ENCODE results near the gene MRPS2.
"Not testable (repeated sequence)": the region's sequence is repeated elsewhere in the genome, so short reads cannot be mapped to it uniquely, and the experiment has no call there.

The MRPS2 gene

GRCh38 chr9:135499326-135500070 is 984 bp upstream of the MRPS2 start:
- peak; percentile 54 to 62 for DNase-seq (ENCODE audit: low read depth in 2 of 2)

DNA sequence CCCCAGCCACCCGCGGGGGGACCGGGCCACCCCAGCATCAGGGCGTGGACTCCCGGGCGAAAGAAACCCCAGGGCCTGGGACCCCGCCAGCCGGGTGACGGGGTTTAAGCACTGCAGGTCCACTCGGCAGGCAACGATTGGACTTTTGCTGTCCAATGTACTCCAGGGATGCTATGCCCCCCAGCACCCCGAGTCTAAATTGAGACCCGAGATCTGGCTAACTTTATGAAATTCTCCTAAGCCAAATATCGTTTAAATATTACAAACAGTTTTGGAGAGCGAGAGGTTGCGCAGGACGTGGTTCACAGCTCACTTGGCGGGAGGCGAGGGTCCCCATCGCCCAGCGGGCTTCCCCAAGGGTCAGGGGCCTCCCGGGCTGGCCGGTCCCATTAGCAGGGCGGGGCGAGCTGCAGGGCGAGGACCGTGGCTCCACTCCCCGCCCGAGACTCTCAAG is 384 bp upstream of the MRPS2 start:
- DNase-seq (ENCODE audit: low read depth in 2 of 2): no peak

GRCh38 chr9:135501261-135502167 is 1.0 kb downstream of the MRPS2 start:
- DNase-seq (ENCODE audit: low read depth in 2 of 2): peak in 1 of 2 experiments; percentile 15

DNA sequence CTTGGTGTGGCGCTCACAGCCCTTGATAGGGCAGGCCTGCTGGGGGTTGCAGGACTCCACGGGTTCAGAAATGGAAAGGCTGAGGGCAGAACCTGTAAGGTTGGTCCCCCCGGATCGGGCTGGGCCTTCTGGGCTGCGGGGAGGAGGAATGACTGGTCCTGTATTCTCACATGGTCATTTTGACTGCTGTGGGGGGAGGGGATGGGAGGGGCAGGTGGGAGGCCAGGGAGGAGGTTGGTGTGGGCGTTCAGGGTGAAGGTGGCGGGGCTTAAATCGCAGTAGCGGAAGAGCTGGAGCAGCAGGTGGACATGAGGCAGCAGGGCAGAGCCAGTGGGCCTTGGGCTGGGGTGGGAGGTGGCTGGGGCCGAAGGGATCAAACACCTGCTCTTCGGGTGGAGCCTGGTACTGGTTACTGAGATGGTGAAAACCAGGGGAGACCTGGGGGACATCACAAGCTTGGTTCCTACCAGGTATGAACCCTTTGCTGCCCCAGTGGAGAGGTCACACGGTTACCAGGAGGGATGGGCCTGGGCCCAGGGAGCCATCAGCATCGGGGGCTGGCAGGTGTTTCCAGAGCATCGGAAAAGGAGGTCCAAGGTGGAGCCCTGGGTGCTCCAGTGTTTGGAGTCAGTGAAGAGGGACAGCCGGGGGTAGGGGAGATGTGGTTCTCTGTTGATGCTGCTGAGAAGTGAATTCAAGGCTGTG is 1.8 kb downstream of the MRPS2 start:
- no peak for DNase-seq (ENCODE audit: low read depth in 2 of 2)

GRCh38 chr9:135502873-135503321 is 2.4 kb downstream of the MRPS2 start:
- DNase-seq (ENCODE audit: low read depth in 2 of 2): no peak

DNA sequence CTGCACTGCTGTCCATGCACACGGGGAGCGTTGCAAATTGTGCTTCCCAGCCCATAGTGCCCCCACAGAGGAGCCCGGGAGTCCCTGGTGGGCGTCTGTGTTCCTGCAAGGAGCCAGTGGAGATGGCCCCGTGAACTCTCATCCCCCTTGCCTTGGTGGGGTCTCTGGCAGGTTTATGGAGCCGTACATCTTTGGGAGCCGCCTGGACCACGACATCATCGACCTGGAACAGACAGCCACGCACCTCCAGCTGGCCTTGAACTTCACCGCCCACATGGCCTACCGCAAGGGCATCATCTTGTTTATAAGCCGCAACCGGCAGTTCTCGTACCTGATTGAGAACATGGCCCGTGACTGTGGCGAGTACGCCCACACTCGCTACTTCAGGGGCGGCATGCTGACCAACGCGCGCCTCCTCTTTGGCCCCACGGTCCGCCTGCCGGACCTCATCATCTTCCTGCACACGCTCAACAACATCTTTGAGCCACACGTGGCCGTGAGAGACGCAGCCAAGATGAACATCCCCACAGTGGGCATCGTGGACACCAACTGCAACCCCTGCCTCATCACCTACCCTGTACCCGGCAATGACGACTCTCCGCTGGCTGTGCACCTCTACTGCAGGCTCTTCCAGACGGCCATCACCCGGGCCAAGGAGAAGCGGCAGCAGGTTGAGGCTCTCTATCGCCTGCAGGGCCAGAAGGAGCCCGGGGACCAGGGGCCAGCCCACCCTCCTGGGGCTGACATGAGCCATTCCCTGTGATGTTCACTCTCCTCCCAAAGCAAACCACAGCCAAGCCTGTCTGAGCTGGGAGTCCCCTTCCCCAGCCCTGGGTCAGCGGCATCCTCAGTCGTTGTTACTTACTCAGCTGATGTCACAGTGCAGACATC is 3.1 kb downstream of the MRPS2 start:
- DNase-seq (ENCODE audit: low read depth in 2 of 2): no peak

- DNase-seq (ENCODE audit: low read depth in 2 of 2): peak in 1 of 2 experiments; percentile 3
Measured at GRCh38 chr9:135504262-135505243, 4.1 kb downstream of the MRPS2 start.

- DNase-seq (ENCODE audit: low read depth in 2 of 2): no peak
Measured at GRCh38 chr9:135505406-135506187, 5.1 kb downstream of the MRPS2 start.

DNA sequence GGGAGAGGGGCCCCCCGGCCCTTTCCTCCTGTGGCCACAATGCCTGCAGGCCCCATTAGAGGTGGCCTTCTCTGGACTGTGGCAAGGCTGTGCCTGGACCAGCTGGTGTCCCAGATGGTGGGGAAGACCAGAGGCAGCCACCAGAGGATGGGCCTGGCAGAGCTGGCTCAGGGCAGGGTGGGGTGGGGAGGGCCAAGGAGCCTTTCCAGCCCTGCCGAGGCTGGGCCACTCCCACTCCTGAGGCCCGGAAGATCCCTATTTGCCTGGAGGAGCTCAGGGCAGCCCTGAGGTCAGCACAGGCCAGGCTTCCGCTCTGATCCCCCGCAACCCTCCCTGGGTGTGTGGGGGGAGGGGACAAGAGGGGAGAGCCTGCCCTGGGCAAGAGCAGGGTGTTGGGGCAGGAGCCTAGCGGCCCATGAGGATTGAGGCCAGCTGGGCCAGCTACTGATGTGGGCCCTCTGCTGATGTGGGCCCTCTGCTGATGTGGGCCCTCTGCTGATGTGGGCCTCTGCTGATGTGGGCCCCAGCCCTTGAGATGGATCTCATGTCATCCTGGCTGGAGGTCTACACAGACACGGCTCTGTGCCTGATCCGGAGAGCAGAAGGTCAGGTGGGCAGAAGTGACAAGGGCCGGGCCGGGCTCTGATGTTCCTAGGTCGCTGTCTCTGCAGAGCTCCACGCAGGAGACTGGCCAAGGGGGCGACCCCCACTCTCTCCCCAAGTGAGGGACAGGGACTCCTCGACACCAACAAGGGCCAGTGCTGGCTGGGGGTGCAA is 6.0 kb downstream of the MRPS2 start:
- no peak for DNase-seq (ENCODE audit: low read depth in 2 of 2)

- DNase-seq (ENCODE audit: low read depth in 2 of 2): no peak
Measured at GRCh38 chr9:135507104-135508035, 6.9 kb downstream of the MRPS2 start.

DNA sequence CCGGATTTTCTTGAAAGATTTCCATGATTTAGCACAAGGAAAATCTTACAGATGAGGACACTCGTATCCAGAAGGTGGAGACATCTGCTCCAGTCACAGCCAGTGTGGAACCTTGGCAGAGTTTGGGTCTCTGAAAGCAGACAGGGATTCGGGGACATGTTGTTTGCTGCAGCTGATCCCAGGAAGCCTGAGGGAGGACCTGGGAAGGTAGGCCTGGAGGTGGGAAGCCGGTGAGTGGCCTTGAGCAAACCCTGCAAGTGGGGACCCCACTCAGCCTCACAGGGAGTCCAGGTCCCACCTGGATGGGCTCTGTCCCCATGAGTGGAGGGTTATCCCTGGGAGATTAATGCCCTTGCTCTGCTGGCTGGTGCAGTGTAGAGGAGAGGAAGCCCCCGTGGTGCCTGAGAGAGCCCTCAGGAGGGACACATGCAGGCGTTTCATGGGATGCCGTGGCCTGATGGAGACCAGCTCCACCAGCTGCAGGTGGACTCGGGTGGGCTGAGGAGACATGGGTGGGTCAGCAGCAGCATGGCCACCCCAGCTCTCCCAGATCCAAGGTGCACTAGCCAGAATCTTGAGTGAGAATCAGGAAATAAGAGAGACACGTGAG is 7.8 kb downstream of the MRPS2 start:
- no peak for DNase-seq (ENCODE audit: low read depth in 2 of 2)

GRCh38 chr9:135509458-135509857 is 9.0 kb downstream of the MRPS2 start:
- DNase-seq (ENCODE audit: low read depth in 2 of 2): no peak

DNA sequence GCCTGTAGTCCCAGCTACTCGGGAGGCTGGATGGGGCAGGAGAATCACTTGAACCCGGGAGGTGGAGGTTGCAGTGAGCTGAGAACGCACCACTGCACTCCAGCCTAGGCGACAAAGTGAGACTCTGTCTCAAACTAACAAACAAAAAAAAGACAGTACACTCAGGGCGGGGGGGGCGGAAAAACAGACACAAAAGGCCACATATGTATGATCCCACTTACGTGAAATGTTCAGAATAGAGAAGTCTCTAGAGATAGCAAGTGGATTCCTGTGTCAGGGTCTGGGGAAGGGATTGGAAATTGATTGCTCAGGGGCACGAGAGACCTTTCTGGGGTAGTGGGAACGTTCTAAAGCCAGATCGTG is 11.7 kb downstream of the MRPS2 start:
- no peak for DNase-seq (ENCODE audit: low read depth in 2 of 2)

DNA sequence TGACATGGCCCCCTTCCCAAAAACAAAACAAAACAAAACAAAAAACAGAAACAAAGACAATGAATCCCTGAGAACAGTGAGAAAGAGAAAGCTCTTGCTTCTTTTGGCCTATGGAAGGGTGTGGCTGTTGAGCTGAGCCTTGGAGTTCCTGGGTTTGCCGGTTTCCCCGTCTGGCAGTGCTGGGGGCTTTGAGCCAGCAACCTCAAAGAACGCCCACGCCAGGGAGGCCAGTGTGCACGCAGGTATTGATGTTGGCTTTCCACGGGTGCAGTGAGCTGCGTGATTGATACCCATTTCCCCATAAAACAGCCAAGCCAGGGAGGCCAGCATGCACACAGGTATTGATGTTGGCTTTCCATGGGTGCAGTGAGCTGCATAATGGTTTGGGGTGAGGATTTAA is 12.4 kb downstream of the MRPS2 start:
- no peak for DNase-seq (ENCODE audit: low read depth in 2 of 2)

GRCh38 chr9:135513351-135513846 is 12.9 kb downstream of the MRPS2 start:
- no peak for DNase-seq (ENCODE audit: low read depth in 2 of 2)

- DNase-seq (ENCODE audit: low read depth in 2 of 2): not testable (repeated sequence)
Measured at GRCh38 chr9:135513906-135514305, 13.4 kb downstream of the MRPS2 start.

Data from fibroblast of skin of left quadriceps (primary cell).